Measurements from ENCODE around the gene CLEC4M.

Gene CLEC4M, protein sequence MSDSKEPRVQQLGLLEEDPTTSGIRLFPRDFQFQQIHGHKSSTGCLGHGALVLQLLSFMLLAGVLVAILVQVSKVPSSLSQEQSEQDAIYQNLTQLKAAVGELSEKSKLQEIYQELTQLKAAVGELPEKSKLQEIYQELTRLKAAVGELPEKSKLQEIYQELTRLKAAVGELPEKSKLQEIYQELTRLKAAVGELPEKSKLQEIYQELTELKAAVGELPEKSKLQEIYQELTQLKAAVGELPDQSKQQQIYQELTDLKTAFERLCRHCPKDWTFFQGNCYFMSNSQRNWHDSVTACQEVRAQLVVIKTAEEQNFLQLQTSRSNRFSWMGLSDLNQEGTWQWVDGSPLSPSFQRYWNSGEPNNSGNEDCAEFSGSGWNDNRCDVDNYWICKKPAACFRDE

GRCh38 chr19:7762719-7763293 lies at the start of gene CLEC4M:
Gene CLEC4M, plus strand, starts transcription at chr19:7763243. Its CDS starts 24 bp downstream, at chr19:7763267.
- DNase-seq: no peak

GRCh38 chr19:7715671-7716070 lies 47.4 kb upstream of the CLEC4M start:
- DNase-seq: no peak

- no peak for DNase-seq
These were observed 46.3 kb upstream of the CLEC4M start for GRCh38 chr19:7716762-7717161.

DNA sequence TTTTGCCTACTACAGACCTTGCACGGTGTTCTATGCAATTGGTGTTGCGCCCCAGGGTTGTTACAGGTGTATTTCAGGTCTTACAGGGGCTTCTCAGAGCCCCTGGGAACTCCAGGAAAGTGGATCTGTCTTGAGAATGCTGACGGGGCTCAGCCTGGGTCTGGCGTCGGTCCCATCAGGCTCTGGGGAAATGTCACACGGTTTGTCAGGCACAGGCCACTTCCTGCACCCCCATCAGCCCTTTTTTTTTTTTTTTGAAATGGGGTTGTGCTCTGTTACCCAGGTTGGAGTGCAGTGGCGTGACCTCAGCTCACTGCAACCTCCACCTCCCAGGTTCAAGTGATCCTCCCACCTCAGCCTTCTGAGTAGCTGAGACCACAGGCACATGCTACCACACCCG lies 44.4 kb upstream of the CLEC4M start:
- DNase-seq: no peak

GRCh38 chr19:7720351-7720750 lies 42.7 kb upstream of the CLEC4M start:
- no peak for DNase-seq

- DNase-seq: no peak
These were observed 40.8 kb upstream of the CLEC4M start for GRCh38 chr19:7722231-7722651.

- no peak for DNase-seq
These were observed 37.3 kb upstream of the CLEC4M start for GRCh38 chr19:7725791-7726190.

DNA sequence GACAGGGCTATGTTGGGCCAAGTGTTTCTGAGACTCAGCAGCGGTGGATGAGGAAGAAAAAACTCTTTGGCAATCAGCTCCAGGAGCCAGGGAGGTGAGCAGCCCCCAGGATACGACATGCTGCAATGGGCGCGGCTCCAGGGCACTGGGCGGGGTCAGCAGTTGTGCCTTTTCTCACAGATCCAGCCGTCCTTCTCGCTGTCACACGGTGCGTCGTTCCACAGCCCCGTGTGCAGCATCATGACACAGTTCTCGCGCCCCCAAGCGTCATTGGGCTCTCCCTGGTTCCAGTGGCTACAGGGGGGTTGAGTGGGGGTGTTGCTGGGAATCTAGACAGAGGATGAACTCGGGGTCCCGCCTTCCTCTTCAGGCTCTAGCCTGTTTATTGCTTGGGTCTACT lies 33.8 kb upstream of the CLEC4M start:
- DNase-seq: no peak

- no peak for DNase-seq
These were observed 33.2 kb upstream of the CLEC4M start for GRCh38 chr19:7729831-7730285.

- no peak for DNase-seq
These were observed 32.5 kb upstream of the CLEC4M start for GRCh38 chr19:7730286-7731217.

DNA sequence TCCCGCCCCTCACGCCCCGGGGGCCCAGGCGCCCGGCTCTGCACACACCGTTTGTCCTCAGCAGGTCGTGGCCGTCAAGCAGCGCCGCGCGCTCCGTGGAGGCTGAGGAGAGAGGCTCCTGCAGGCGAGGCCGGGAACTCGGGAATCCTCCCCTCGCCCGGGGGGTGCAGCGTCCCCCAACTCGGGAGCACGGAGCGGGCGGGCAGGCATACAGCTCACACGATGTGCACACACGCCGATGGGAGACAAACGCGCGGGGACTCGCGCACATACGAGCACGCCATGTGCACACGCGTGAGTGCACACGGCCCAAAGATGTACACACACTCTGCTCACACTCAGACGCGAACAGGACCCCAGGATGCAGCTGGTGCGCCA lies 31.8 kb upstream of the CLEC4M start:
- DNase-seq: no peak

- no peak for DNase-seq
These were observed 31.4 kb upstream of the CLEC4M start for GRCh38 chr19:7731615-7732014.

DNA sequence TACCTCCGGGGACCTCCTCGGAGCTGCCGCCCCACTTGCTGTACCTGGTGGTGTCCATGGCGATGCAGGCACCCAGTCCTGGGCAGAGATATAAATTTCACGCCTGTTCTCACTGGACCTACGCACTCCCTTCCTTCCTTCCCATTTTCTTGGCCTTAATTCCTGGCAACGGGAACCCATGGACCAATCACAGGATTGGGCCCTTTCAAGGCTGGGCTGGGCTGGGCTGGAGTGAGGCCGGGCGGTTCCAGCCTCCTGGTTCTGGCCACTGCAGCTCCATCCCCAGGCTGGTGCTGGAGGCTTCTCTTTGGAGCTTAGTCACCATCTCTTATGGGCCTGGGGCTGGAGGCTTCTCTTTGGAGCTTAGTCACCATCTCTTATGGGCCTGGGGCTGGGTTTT lies 31.0 kb upstream of the CLEC4M start, which contains the start of gene CLEC4G:
Gene CLEC4G, minus strand, starts transcription at position 66 of the 400 bp plus-strand sequence. Its CDS starts 8 bp downstream, at position 58.
- DNase-seq: no peak

- no peak for DNase-seq
These were observed 29.7 kb upstream of the CLEC4M start for GRCh38 chr19:7733376-7733775.

- DNase-seq: no peak
These were observed 28.5 kb upstream of the CLEC4M start for GRCh38 chr19:7734220-7735203.

DNA sequence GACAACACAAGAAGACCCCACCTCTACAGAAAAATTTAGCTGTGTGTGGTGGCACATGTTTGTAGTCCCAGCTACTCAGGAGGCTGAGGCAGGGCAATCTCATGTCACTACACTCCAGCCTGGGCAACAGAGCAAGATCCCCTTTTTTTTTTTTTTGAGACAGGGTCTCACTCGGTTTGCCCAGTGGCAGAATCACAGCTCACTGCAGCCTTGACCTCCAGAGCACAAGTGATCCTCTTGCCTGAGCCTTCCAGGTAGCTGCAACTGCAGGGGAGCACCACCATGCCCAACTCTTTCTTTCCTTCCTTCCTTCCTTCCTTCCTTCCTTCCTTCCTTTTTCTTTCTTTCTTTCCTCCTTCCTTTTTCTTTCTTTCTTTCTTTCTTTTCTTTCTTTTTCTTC lies 26.9 kb upstream of the CLEC4M start:
- DNase-seq: no peak

- no peak for DNase-seq
These were observed 25.8 kb upstream of the CLEC4M start for GRCh38 chr19:7737215-7737614.

- no peak for DNase-seq
These were observed 25.0 kb upstream of the CLEC4M start for GRCh38 chr19:7738023-7738422.

DNA sequence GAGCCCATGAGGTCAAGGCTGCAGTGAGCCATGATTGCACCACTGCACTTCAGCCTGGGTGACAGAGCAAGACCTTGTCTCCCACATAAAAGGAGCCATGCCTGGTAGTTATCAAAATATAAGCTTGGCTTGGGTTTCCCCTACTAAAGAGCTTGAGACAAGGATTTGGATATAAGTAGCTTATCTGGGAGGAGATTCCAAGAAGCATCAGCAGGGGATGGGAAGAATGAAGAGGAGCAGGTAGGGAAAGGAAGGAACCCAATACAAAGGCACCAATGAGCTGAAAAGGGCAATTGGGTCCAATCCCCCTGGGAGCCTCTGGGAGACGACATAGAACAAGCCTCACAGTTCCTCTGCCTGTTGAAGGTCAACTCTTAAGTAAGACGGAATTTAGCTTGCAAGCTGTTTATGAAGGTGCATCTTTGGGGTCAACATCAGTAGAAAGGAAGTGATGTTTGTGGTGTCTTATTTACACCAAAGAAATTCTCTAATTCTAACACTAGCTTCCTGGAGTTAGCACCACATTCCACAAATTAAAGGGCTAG lies 23.8 kb upstream of the CLEC4M start:
- no peak for DNase-seq

- DNase-seq: no peak
These were observed 23.0 kb upstream of the CLEC4M start for GRCh38 chr19:7739801-7740681.

DNA sequence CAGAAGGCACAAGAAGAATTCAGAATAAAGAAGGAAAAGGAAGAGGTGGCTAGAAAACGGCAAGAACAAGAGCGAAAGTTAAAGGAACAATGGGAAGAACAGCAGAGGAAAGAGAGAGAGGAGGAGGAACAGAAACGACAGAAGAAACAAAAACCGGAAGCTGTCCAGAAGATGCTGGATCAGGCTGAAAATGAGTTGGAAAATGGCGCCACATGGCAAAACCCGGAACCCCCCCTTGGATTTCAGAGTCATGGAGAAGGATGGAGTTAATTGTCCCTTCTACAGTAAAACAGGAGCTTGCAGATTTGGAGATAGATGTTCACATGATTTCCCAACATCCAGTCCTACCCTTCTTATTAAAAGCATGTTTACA lies 22.4 kb upstream of the CLEC4M start:
- DNase-seq: no peak

All from NCI-H1436 treated with DMSO at 0.1 percent for 48 hours (cell line).